ENCODE results near the gene KCNN2.

GRCh38 chr5:114363837-114364236 is 2.0 kb downstream of the KCNN2 start:
- TF ChIP-seq CTCF (IDR thresholded peaks at IDR 0.05) (no peak), POLR2A (IDR thresholded peaks at IDR 0.05) (no peak)

All from breast epithelium (tissue), 3 donors.